Measurements from ENCODE around the gene KRT6A.
"Not testable (repeated sequence)": the region's sequence is repeated elsewhere in the genome, so short reads cannot be mapped to it uniquely, and the experiment has no call there.

KRT6A gene

GRCh38 chr12:52452101-52452500 is 41.0 kb downstream of the KRT6A start, which contains the start of gene KRT6B:
KRT6B (minus strand) TSS chr12:52452146; CDS start chr12:52452078, 68 bp downstream.
- no peak within 1 kb of the TSS for H3K4me3 ChIP-seq (ENCODE audit: low read depth, low read length)
- H3K4me1 ChIP-seq: no peaks in the 10 kb centered on the region
- H3K9me3 ChIP-seq: no peaks in the 10 kb centered on the region
- TF ChIP-seq CTCF (IDR thresholded peaks at IDR 0.05; ENCODE audit: low read depth, low read length): no peak
- H3K36me3 ChIP-seq: no peaks in the 10 kb centered on the region
- peaks cover 32% of the 10 kb centered on the region for H3K27me3 ChIP-seq
- no peak for DNase-seq

- no peaks in the 10 kb centered on the region for H3K4me1 ChIP-seq
- no peak for DNase-seq
- TF ChIP-seq CTCF (IDR thresholded peaks at IDR 0.05; ENCODE audit: low read depth, low read length): no peak
- H3K4me3 ChIP-seq (ENCODE audit: low read depth, low read length): no peak overlapping the region
- no peaks in the 10 kb centered on the region for H3K9me3 ChIP-seq
- peaks cover 10% of the 10 kb centered on the region for H3K27me3 ChIP-seq
- no peaks in the 10 kb centered on the region for H3K36me3 ChIP-seq
Measured at GRCh38 chr12:52448228-52448627, 44.8 kb downstream of the KRT6A start.

- H3K36me3 ChIP-seq; DNase-seq; H3K9me3 ChIP-seq; H3K4me3 ChIP-seq (ENCODE audit: low read depth, low read length); H3K4me1 ChIP-seq: not testable (repeated sequence)
- H3K27me3 ChIP-seq: peaks cover 12% of the 10 kb centered on the region
Measured at GRCh38 chr12:52447196-52447595, 45.9 kb downstream of the KRT6A start.

GRCh38 chr12:52446367-52447045 is 46.6 kb downstream of the KRT6A start:
- Histone ChIP-seq H3K4me1 (no peaks in the 10 kb centered on the region), H3K27me3 (peaks cover 13% of the 10 kb centered on the region), H3K9me3 (no peaks in the 10 kb centered on the region), H3K4me3 (ENCODE audit: low read depth, low read length) (no peak overlapping the region), H3K36me3 (no peaks in the 10 kb centered on the region)
- no peak for TF ChIP-seq CTCF (IDR thresholded peaks at IDR 0.05; ENCODE audit: low read depth, low read length)
- no peak for DNase-seq

- Histone ChIP-seq H3K4me3 (ENCODE audit: low read depth, low read length) (no peak overlapping the region), H3K36me3 (no peaks in the 10 kb centered on the region), H3K27me3 (peaks cover 15% of the 10 kb centered on the region), H3K9me3 (no peaks in the 10 kb centered on the region), H3K4me1 (no peaks in the 10 kb centered on the region)
- TF ChIP-seq CTCF (IDR thresholded peaks at IDR 0.05; ENCODE audit: low read depth, low read length): no peak
- no peak for DNase-seq
Measured at GRCh38 chr12:52445876-52446275, 47.2 kb downstream of the KRT6A start.

- Histone ChIP-seq H3K36me3 (no peaks in the 10 kb centered on the region), H3K4me1 (no peaks in the 10 kb centered on the region), H3K4me3 (ENCODE audit: low read depth, low read length) (no peak overlapping the region), H3K27me3 (peaks cover 15% of the 10 kb centered on the region), H3K9me3 (no peaks in the 10 kb centered on the region)
- no peak for TF ChIP-seq CTCF (IDR thresholded peaks at IDR 0.05; ENCODE audit: low read depth, low read length)
- no peak for DNase-seq
Measured at GRCh38 chr12:52444647-52445595, 48.1 kb downstream of the KRT6A start.
